Measurements from ENCODE around the gene MTCH2.

- TF ChIP-seq GATA2 (IDR thresholded peaks at IDR 0.05; ENCODE audit: low read depth, low read length) (no peak), GATA3 (IDR thresholded peaks at IDR 0.05; ENCODE audit: low read depth, low read length) (no peak)
Observed at GRCh38 chr11:47626234-47626633, 16.1 kb downstream of the MTCH2 start.

Data from SH-SY5Y (cell line).